ENCODE measurements around the gene ZFHX3. TPM values are rescaled to one million over a fixed set of nuclear protein-coding genes. Genes with fewer than 3 reads are reported as not detected.

ZFHX3 gene
- total RNA-seq, 1 donor from 2014 or later = 3.6 TPM

- no peak for DNase-seq (ENCODE audit: low read depth)
Measured at GRCh38 chr16:72978212-72978611, 69.7 kb downstream of the ZFHX3 start.

DNA sequence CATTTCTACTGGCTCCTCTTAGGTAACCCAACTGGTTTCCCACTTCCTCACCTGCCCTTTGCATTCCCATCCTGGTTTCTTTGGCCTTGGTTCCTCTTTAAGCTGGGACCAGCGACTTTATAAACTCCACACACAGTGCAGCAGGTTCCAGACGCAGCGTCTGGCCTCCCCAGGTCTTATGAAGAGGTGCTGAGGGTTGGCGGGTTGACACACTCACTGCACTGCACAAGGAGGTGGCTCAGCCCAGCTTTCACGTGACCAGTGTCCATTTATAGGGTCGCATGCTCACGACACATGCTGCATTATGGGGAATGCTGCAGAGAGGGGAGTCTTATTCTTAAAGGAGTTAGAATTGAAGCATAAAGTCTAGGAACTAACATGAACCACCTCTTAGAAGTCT, 70.8 kb downstream of the ZFHX3 start:
- DNase-seq (ENCODE audit: low read depth) = no peak

GRCh38 chr16:72976438-72977064, 71.4 kb downstream of the ZFHX3 start:
- DNase-seq (ENCODE audit: low read depth) = no peak

- DNase-seq (ENCODE audit: low read depth) = no peak
Measured at GRCh38 chr16:72975809-72976437, 72.0 kb downstream of the ZFHX3 start.

DNA sequence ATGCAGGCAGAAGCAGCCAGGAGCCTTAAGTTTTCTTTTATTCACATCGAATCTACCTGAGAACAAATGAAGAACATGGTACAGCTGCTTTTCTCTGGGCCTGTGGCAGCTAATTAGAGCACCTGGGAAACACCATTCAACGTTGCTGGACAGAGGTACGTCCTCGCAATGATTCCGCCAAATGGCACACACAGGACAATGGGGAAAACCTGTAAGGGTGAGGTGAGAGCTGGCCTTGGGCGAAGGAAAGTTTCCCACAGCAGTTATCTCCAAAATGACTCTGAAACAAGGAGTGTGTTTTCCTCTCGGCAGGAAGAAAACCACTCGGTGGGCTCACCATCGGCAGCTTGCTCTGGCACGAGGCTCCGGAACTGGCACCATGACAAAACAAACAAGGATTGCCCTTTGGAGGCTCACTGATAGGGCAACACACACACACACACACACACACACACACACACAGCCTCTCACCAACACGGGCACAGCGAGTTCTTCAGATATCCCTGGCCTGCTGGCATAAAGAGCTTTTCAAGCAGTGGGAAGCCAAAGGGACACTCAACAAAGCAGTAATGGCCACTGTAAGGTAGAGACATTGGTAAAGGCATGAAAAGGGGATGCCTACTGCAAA, 73.7 kb downstream of the ZFHX3 start:
- DNase-seq (ENCODE audit: low read depth) = no peak

DNA sequence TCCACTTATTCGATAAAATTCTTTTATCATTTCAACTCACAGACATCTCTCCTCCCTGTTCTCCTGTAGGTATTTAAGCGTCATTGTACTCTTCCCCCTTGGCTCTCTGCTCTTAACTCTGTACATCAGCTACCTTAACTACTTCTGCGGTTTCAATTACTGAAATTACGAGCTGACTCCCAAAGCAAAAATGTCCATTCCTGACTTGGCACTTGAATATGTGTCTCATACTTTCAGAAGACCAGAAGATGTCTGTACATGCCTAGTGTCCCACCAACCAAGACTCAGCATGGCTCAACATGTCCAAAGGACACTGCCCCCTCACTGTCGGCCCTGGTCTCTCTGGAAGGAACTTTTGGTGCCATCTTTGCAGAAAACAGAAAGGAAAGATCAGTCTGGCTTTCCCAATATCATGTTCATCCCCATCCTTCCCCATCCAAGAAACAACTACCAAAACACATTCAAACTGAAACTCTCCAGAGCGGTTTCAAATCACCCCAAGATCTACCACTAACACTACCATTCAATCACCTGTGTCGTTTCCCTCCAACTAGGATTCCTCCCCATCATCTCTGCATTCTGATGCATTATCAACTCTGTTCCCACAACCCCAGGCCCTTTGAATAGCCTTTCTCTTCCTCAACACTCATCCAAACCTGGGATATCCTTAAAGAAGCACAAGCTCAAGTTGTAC, 74.9 kb downstream of the ZFHX3 start:
- DNase-seq (ENCODE audit: low read depth) = no peak

DNA sequence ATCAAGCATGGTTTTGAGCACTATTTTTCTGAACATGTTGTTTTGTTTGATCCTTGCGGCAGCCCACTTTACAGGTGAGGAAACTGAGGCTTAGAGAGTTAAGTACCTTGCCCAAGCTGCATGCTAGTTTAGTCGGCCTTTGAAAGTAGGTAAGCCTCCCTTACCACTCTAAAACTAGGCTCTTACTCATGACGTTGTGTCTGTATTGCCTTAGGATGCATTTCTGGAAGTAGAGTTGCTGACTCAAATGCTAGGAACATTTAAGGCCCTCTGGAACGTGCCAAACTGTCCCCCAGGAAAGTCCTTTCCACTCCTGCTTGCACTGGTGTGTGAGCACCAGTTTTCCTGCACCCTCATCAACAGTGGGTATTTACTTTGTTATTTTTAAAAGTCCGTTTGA, 76.6 kb downstream of the ZFHX3 start:
- DNase-seq (ENCODE audit: low read depth) = no peak

DNA sequence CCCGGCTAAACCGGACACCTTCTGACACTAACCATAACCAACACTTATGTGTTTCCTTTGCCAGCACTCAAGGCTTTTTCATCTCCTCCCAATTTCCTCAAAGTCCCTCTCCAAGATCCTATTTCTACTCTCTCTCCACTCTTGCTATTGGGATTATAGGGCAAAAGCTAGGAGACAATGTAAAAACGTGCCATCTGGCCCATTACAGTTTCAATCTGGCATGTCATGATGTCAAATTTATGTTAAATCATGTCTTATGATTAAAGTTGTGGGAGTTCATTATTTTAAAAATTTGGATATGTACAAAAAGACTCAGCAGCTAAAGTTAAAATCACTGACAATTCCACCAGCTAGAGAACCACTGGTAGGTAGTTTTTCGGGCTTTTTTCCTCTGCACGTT, 77.3 kb downstream of the ZFHX3 start:
- no peak for DNase-seq (ENCODE audit: low read depth)

DNA sequence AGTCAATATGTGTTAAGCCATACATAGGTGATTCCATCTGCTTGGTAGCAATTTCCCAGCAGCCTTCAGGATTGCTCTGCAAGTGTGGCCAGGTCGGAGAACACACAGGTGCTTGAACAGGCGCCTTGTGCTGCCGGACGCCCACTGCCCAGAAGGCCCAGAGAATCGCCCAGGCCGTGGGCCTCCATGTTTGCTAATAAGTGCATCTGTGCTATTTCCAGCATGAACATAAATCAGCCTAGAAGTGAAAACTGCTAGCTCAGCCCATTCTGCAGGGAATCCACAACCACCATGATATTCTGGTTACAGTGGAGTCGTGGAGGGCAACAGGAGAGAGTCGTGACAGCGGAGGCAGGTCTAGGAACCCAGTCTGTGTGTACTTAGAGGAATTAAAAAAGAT, 78.1 kb downstream of the ZFHX3 start:
- no peak for DNase-seq (ENCODE audit: low read depth)

GRCh38 chr16:72969146-72969545, 78.8 kb downstream of the ZFHX3 start:
- DNase-seq (ENCODE audit: low read depth) = no peak

GRCh38 chr16:72967941-72968340, 80.0 kb downstream of the ZFHX3 start:
- no peak for DNase-seq (ENCODE audit: low read depth)

- DNase-seq (ENCODE audit: low read depth) = no peak
Measured at GRCh38 chr16:72963533-72964315, 84.2 kb downstream of the ZFHX3 start.

DNA sequence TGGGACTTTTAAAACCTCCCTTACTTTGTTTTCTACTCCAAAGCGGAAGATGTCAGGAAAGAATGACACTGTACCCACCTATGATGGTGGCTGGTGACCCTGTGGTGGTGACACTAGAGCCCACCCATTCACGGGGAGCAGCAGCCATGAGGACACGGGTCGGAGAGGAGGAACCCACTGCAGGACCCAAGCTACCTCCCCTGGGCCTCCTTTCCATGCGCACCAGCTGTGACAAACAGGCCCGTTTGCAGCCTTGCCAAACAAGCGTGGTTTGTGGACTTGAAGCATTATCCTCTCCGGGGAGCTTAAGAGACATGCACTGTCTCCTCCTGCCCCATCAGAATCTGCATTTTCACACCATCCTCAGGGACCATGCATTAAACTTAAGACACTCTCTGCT, 85.6 kb downstream of the ZFHX3 start:
- peak; percentile 41 for DNase-seq (ENCODE audit: low read depth)

DNA sequence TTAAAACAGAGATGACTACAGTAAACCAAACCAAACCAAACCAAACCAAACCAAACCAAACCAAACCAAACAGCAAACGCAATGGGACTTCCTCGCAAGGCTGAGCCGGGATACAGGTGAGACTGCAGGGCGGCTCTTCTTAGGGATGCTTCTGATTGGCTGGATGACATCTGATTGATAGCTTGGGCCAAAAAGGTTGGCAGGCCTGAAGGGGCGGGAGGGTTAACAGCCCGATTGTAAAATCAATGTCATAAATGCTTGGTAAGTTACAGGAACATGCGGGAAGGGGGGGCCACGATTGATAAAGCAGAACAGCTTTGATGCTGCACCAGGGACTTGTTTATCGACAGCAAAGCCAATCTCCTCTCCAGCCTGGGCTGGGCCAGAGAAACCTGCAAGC, 86.1 kb downstream of the ZFHX3 start:
- DNase-seq (ENCODE audit: low read depth) = no peak

DNA sequence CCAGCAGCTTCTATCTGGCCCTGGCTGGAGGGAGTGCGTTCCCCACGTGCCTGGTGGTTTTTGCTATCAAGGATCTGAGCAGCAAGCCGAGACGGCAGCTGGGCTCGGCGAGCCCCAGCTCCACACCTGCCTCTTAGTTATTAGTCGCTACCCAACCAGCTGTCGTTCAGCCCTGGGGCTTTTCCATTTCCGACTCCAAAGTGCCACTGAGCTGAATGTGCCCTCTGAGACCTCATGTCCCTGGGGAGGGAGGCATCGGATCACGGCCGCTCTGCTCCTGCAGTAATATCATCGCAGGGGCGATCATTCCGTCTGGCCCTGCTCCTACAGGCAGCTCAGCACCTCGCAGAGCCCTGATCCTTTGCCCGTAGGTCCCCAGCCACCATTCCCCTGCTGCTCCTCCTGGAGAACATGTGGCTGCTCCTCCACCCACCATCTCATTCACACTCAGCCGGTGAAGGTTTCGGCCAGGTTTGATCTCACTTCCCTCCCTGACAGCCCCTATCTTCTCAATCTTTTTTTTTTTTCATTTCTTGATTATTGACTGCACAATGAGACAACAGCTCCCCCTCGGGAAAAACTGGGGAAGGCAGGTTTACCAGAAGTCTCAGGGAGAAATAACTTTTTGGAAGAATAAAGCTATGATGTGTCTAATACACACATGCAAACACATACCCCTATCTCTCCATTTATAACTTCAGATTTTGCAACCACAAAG, 86.7 kb downstream of the ZFHX3 start:
- DNase-seq (ENCODE audit: low read depth) = peak; percentile 98

DNA sequence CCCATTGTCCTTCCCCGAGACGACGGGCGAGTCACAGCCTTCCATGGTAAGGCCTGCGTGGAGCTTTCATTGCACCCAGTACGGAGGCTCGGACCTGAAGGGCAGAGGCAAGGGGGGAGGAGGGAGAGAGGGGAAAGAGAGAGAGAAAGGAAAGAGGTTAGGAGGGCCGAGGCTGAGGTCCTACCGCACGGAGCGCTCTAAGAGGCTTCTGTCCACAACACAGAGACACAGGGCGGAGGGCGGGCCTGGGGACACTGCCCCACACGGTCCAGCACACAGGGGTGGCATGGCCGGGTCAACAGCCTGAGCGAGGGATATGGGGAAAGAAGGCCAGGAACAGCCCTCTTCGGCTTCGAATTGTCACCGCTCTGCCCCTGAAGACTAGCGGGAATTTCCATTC, 87.8 kb downstream of the ZFHX3 start:
- no peak for DNase-seq (ENCODE audit: low read depth)

- DNase-seq (ENCODE audit: low read depth) = no peak
Measured at GRCh38 chr16:72959301-72959996, 88.5 kb downstream of the ZFHX3 start.

DNA sequence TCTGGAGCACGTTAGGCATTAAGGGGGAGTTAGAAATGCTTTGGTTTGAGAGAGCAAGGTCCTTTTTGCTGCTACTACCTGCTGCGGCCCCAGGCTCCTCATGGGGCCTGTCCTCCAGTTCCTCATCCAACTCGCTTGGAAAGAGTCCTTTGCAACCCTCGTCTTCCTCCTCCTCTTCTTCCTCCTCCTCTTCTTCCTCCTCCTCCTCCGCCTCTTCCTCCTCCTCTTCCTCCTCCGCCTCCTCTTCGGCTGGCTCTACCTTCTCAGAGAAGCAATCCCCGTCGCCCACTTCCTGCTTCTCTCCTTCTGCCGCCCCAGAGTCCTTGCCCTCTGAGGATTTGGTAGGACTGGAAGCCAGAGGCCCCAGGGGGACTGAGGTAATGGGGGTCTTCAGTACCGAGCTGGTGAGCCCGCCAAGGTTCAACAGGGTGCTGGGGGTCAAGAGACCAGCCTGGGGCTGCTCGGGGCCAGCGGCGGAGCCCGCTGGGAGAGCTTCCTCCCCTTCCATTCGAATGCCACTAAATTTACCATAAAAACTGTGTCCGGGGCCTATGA, 89.3 kb downstream of the ZFHX3 start:
- no peak for DNase-seq (ENCODE audit: low read depth)

DNA sequence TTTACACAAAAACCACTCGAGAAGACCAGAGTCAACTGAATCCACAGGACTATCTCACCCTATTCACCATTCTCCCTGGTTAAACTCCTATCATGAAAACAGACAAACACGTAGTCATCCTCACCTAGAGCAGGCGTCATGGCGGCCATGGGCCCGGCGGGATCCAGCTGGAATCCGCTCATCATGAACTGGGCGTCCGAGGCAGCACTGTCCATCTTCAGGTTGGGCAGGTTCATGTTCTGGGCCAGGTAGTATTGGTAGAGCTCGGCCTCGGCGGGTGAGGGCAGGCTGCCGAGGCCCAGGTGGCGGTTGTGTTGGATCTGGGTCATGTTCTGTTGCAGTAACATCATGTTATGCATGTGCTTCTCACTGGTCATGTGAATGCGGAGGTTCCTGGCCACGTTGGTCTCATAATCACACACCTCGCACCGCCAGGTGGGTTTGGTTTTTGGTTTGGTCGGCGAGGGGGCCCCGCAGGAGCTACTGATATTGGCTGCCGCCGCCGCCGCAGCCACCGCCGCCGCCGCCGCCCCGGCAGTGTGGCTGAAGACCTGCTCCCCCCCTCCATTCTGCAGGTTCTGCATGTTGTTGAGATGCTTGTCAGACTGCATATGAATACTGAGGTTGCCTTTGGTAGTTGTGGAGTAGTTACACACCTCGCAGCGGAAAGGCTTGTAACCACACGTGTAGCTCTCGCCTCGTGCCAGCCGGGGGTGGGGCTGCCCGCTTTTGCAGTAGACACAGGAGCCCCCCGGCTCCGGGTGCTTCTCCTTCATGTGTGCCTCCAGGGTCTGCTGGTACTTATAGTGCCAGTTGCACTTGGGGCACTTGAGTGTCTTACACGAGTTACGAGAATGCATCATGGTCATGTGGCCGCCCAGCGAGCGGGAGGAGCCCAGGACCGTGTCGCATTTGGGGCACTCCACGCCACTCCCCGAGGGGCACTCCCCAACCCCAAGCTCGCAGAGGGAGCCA, 90.3 kb downstream of the ZFHX3 start:
- no peak for DNase-seq (ENCODE audit: low read depth)

All from myocyte (in vitro differentiated cells).